CD4-positive, CD25-positive, alpha-beta regulatory T cell (primary cell): ENCODE measurements around the gene MCTP1. TPM values are rescaled to one million over a fixed set of nuclear protein-coding genes. Genes with fewer than 3 reads are reported as not detected.

ENCODE experiments used
- ATAC-seq, 2 donors: fragments of 150-1000 bp; cut with Tn5 transposase; one replicate each; pipeline ENCODE4 v1.10.0; 2021; ENCODE audit warnings: low read depth in 2 of 2, moderate number of reproducible peaks in 2 of 2, moderate library complexity in 1 of 2
- DNase-seq, 3 donors: peaks; one replicate each; pipeline versions ENCODE4 v3.0.0 to v3.0.0-alpha.2; 2012 to 2022; ENCODE audit warnings: mixed read lengths in 1 of 3
- H3K27ac ChIP-seq: one replicate; pipeline ENCODE4 v1.7.0; 2013; ENCODE audit warnings: mild to moderate bottlenecking, low read length; ENCODE audit not compliant: insufficient read depth, poor library complexity, severe bottlenecking
- H3K27me3 ChIP-seq: one replicate; pipeline ENCODE4 v1.7.0; 2013; ENCODE audit warnings: low read length; ENCODE audit not compliant: control insufficient read depth, insufficient read depth
- H3K36me3 ChIP-seq: one replicate; pipeline ENCODE4 v1.7.0; 2013; ENCODE audit warnings: mild to moderate bottlenecking, low read length, moderate library complexity; ENCODE audit not compliant: control insufficient read depth, insufficient read depth
- H3K4me1 ChIP-seq: 2 replicates; pipeline ENCODE4 v1.7.0; 2013; ENCODE audit warnings: mild to moderate bottlenecking, low read length; ENCODE audit not compliant: insufficient read depth, control insufficient read depth, poor library complexity, severe bottlenecking
- H3K4me3 ChIP-seq: one replicate; pipeline ENCODE4 v1.7.0; 2013; ENCODE audit warnings: low read depth, mild to moderate bottlenecking, low read length, moderate library complexity
- H3K9me3 ChIP-seq, 2 experiments: 1 replicate in 1 of 2; 2 replicates in 1 of 2; pipeline ENCODE4 v1.7.0; 2013; ENCODE audit warnings: low read length in 2 of 2, mild to moderate bottlenecking in 1 of 2, moderate library complexity in 1 of 2; ENCODE audit not compliant: control insufficient read depth in 2 of 2
- H3K27ac Mint-ChIP-seq, 3 donors: one replicate each; pipeline ENCODE4 v1.8.0; 2020 to 2022; ENCODE audit warnings: mild to moderate bottlenecking in 3 of 3, mixed read lengths in 3 of 3, moderate library complexity in 2 of 3
- H3K27me3 Mint-ChIP-seq: one replicate; pipeline ENCODE4 v1.8.0; 2022; ENCODE audit warnings: mild to moderate bottlenecking, mixed read lengths
- H3K36me3 Mint-ChIP-seq: one replicate; pipeline ENCODE4 v1.8.0; 2020; ENCODE audit warnings: mixed read lengths
- H3K4me1 Mint-ChIP-seq, 4 donors: one replicate each; pipeline ENCODE4 v1.8.0; 2020 to 2022; ENCODE audit warnings: mixed read lengths in 4 of 4, mild to moderate bottlenecking in 1 of 4
- H3K4me3 Mint-ChIP-seq, 4 donors: one replicate each; pipeline ENCODE4 v1.8.0; 2020 to 2022; ENCODE audit warnings: mild to moderate bottlenecking in 4 of 4, mixed read lengths in 4 of 4, moderate library complexity in 3 of 4
- H3K9me3 Mint-ChIP-seq, 7 donors: one replicate each; pipeline ENCODE4 v1.8.0; 2020 to 2022; ENCODE audit warnings: mixed read lengths in 7 of 7, mild to moderate bottlenecking in 3 of 7, moderate library complexity in 2 of 7
- polyA plus RNA-seq, 4 donors: library from polyadenylated mRNA; unstranded; fragments of 300-500 nt; fragmentation: Illumina TruSeq; gene quantifications; one replicate each; pipeline ENCODE4 v1.2.3, GENCODE V29; 2021
- total RNA-seq: library from RNA; stranded (reverse); gene quantifications from one replicate; pipeline ENCODE4 v1.2.3, GENCODE V29; 2022

The MCTP1 gene
- total RNA-seq = 2.9 TPM
- polyA plus RNA-seq = under 1 TPM; 0.24 to 0.83 (median 0.54) TPM

DNA sequence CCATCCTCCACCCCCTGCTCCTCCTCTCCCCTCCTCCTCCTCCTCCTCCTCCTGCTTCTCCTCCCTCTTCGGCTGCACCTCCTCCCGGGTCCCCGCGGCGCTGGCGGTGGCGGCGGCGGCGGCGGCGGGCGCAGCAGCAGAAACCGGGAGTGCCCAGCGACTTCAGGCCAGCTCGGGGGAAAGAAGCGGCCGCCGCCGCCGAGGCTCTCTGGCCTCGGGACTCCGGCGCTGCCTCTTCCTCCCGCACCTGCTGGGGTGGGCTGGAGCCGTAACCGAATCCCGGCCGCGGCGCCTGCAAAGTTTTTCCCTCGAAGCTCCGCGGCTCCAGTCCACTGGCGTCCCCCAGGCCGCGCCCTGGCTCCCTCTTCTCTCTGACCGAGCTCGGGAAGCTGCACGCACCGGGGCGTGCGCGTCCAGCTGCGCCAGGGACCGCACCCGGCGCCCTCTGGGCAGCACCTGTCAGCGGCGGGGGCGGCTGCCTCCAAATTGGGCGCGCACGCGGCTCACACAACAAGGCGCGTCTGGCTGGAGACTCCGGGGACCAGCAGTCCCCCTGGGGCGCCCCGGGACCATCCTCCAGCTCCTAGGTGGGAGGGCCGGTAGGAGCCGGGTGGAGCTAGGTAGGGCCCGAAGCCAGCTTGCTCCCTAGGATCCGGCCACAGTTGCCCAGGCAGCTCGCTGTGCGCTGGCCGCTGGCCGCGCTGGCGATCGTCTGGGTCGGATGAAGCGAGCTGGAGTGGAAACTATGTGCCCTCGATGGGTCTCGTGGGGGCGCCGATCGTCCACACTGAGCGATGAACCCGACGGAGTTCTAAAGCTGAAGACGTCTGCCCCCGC lies at the start of gene MCTP1:
Gene MCTP1 (minus strand): TSS at position 523 of the 837 bp plus-strand sequence.
- H3K4me1 ChIP-seq = peaks cover 13% of the 10 kb centered on the region
- peaks cover 41% of the 10 kb centered on the region for H3K27me3 ChIP-seq
- Mint-ChIP-seq H3K4me1 (peaks cover 0 to 11% (median 4%) of the 10 kb centered on the region in 4 donors), H3K4me3 (peak within 1 kb of the TSS in 3 of 4 donors; percentile 57 to 74 (median 70)), H3K27ac (no peak within 1 kb of the TSS), H3K36me3 (no peaks in the 10 kb centered on the region), H3K9me3 (peaks cover 0 to 3% (median 0%) of the 10 kb centered on the region in 7 donors), H3K27me3 (peaks cover 68% of the 10 kb centered on the region)
- no peaks in the 10 kb centered on the region for H3K9me3 ChIP-seq
- no peak within 1 kb of the TSS for H3K27ac ChIP-seq
- DNase-seq = peak in 1 of 3 donors; percentile 2
- ATAC-seq = no peak
- H3K4me3 ChIP-seq = no peak within 1 kb of the TSS
- H3K36me3 ChIP-seq = no peaks in the 10 kb centered on the region

DNA sequence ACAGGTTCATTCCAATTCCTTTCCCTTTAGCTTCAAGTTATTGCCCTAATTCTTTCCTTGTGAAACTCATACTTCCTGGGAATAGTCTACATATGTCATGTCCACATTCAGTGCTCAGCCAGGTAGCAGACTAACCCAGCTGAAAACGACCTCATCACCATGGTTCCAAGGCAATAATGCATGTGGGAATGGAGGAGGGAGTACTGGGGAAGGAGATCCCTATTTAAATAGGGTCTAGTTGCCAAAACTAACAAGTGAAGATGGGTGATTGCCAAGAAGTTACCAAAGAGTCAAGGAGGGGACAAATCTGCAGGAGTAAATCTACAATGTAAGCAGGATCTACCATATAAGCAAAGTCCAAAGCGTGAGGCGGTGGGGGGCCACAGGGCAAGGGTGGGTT lies 47.3 kb upstream of the MCTP1 start:
- peaks cover 0 to 6% (median 3%) of the 10 kb centered on the region in 7 donors for H3K9me3 Mint-ChIP-seq
- ATAC-seq = no peak

DNA sequence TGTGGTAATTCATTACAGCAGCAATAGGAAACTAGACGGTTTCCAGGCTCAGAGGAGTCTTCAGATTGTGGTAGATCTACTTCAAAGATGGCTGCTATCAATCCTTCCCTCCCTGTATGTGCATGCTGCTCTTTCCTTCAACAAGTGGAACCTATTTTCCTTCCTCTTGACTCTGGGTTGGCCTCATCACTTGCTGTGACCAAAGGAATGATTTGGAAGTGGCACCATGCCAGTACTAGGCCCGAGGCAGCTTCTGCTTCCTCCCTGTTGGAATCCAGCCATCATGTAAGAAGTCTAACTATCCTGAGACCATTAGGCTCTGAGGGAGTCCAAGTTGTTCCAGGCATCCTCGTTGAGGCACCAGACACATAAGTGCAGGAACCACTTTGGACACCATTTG lies 46.5 kb upstream of the MCTP1 start:
- no peak overlapping the region for H3K4me3 ChIP-seq
- no peak overlapping the region for H3K27ac ChIP-seq
- DNase-seq (no peak), ATAC-seq (no peak)
- Mint-ChIP-seq H3K27me3 (no peaks in the 10 kb centered on the region), H3K36me3 (peaks cover 4% of the 10 kb centered on the region), H3K9me3 (peaks cover 0 to 6% (median 3%) of the 10 kb centered on the region in 7 donors), H3K27ac (no peak overlapping the region), H3K4me1 (no peaks in the 10 kb centered on the region), H3K4me3 (no peak overlapping the region)
- H3K4me1 ChIP-seq = no peaks in the 10 kb centered on the region
- no peaks in the 10 kb centered on the region for H3K27me3 ChIP-seq
- no peaks in the 10 kb centered on the region for H3K36me3 ChIP-seq
- H3K9me3 ChIP-seq = no peaks in the 10 kb centered on the region

More for the DNA sequence above, 47.3 kb upstream of the MCTP1 start:
- H3K27me3 Mint-ChIP-seq = no peaks in the 10 kb centered on the region
- no peaks in the 10 kb centered on the region for H3K4me1 Mint-ChIP-seq
- H3K36me3 ChIP-seq = no peaks in the 10 kb centered on the region
- no peak overlapping the region for H3K27ac Mint-ChIP-seq
- no peak overlapping the region for H3K4me3 ChIP-seq
- no peak for DNase-seq
- H3K36me3 Mint-ChIP-seq = peaks cover 4% of the 10 kb centered on the region
- H3K4me1 ChIP-seq = no peaks in the 10 kb centered on the region
- no peaks in the 10 kb centered on the region for H3K9me3 ChIP-seq
- H3K27ac ChIP-seq = no peak overlapping the region
- H3K4me3 Mint-ChIP-seq = no peak overlapping the region
- H3K27me3 ChIP-seq = no peaks in the 10 kb centered on the region

DNA sequence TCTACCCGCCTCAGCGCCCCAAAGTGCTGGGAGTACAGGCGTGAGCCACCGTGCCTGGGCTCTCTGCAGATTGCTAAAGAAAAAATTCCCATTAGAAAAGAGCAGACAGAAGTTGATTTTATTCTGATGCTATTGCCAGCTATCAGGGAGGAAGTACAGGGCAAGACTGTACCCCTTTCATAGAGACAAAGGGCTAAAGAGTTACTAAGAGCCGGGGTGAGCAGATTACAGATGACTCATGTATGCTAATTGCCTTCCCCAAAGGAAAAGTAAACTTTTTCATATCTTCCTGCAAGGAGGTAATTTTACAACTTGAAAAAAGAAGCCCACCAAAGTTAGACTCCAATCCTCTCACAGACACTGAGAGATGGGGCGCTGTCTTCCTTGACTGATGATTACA lies 42.3 kb upstream of the MCTP1 start:
- peaks cover 4% of the 10 kb centered on the region for H3K36me3 Mint-ChIP-seq
- Histone ChIP-seq H3K4me3 (no peak overlapping the region), H3K4me1 (no peaks in the 10 kb centered on the region), H3K36me3 (no peaks in the 10 kb centered on the region), H3K9me3 (no peaks in the 10 kb centered on the region), H3K27ac (no peak overlapping the region), H3K27me3 (no peaks in the 10 kb centered on the region)
- peaks cover 0 to 6% (median 4%) of the 10 kb centered on the region in 7 donors for H3K9me3 Mint-ChIP-seq
- DNase-seq (no peak), ATAC-seq (no peak)
- H3K27ac Mint-ChIP-seq = no peak overlapping the region
- no peak overlapping the region for H3K4me3 Mint-ChIP-seq
- H3K27me3 Mint-ChIP-seq = no peaks in the 10 kb centered on the region
- H3K4me1 Mint-ChIP-seq = no peaks in the 10 kb centered on the region

DNA sequence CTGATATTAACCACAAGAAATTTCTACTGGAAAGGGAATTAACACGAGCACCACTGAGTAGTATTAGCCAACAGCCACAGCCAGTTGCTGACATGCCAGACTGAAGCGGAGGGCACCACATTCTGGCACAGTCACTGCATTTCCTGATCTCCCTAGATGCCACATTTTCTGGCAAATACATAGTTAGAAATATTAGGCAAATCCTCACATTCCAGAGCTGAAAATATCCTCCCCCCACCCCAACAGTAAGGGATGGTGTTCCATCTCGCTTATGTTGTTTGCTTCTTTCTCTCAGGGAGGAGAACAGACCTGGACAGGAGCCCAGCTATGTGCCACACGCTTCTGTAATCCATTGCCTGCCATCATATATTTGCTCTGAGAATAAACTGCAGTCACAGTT lies 32.8 kb upstream of the MCTP1 start:
- H3K4me3 Mint-ChIP-seq = no peak overlapping the region
- DNase-seq (no peak), ATAC-seq (no peak)
- no peaks in the 10 kb centered on the region for H3K27me3 Mint-ChIP-seq
- H3K27ac Mint-ChIP-seq = no peak overlapping the region
- Histone ChIP-seq H3K4me3 (no peak overlapping the region), H3K9me3 (no peaks in the 10 kb centered on the region), H3K27me3 (no peaks in the 10 kb centered on the region), H3K27ac (no peak overlapping the region), H3K4me1 (no peaks in the 10 kb centered on the region), H3K36me3 (no peaks in the 10 kb centered on the region)
- peaks cover 0 to 3% (median under 1%) of the 10 kb centered on the region in 7 donors for H3K9me3 Mint-ChIP-seq
- H3K4me1 Mint-ChIP-seq = no peaks in the 10 kb centered on the region
- H3K36me3 Mint-ChIP-seq = no peaks in the 10 kb centered on the region

DNA sequence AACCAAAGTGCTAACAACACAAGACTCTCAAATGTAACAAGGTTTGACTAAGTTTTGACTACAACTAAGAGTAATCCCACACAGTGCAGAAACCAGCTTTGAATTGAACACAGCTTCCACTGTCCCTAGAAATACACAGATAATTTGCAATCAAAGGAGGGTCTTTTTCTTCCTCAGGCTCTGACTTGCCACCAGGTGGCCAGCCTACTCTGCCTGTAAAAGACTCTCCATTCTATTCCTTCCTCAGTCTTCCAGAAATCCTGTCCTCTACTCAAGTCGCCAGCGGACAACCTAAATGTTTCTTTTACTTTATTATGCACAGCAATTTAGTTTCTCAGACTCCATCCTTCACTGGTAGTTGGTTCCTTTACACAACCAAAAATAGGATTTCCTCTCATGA lies 32.2 kb upstream of the MCTP1 start:
- Histone ChIP-seq H3K27me3 (no peaks in the 10 kb centered on the region), H3K36me3 (no peaks in the 10 kb centered on the region), H3K9me3 (no peaks in the 10 kb centered on the region), H3K27ac (no peak overlapping the region), H3K4me3 (no peak overlapping the region), H3K4me1 (no peaks in the 10 kb centered on the region)
- Mint-ChIP-seq H3K4me3 (no peak overlapping the region), H3K4me1 (no peaks in the 10 kb centered on the region), H3K9me3 (peaks cover 0 to 4% (median 1%) of the 10 kb centered on the region in 7 donors), H3K27ac (no peak overlapping the region), H3K36me3 (no peaks in the 10 kb centered on the region), H3K27me3 (no peaks in the 10 kb centered on the region)
- DNase-seq (no peak), ATAC-seq (no peak)

DNA sequence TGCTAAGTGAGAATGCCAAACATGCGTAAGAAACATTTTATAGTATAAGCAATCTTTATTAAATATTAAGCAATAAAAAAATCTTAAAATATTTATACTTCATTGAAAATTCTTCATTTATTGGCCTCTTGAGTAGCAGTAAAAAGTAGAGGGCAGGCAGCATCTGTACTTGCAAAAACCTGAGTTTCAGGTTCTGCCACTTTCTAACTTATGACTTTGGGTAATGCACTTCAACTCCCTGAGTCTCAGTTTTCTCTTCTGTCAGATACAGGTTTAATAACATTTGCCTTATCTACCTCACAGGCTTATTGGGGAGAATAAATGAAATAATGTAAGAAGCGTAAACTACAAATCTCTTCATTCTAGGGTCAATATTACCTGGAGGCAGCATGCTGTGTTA lies 19.8 kb upstream of the MCTP1 start:
- Mint-ChIP-seq H3K36me3 (no peaks in the 10 kb centered on the region), H3K4me3 (no peak overlapping the region), H3K27me3 (peaks cover 5% of the 10 kb centered on the region), H3K4me1 (no peaks in the 10 kb centered on the region), H3K9me3 (peaks cover 0 to 2% (median 0%) of the 10 kb centered on the region in 7 donors), H3K27ac (no peak overlapping the region)
- H3K4me1 ChIP-seq = no peaks in the 10 kb centered on the region
- no peaks in the 10 kb centered on the region for H3K27me3 ChIP-seq
- DNase-seq = no peak
- no peak for ATAC-seq
- no peak overlapping the region for H3K27ac ChIP-seq
- H3K4me3 ChIP-seq = no peak overlapping the region
- H3K9me3 ChIP-seq = no peaks in the 10 kb centered on the region
- no peaks in the 10 kb centered on the region for H3K36me3 ChIP-seq

DNA sequence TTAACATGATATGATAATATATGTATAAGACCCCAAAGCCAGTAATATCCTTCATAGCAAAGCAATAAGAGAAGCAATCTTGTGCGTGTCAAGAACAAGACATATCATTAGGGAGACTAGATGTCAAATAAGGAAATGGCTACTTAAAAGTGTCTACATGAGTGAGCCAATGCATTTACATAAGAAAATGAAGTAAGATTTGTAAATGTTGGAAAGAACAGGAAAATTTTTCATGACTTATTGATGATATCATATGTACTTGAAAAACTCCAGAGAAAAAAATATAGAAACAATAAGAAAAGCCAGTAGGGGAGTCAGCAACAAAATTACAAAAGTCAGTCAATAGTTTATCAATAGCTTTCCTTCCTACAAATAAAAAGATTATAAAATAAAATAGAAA lies 13.8 kb upstream of the MCTP1 start:
- Histone ChIP-seq H3K27ac (no peak overlapping the region), H3K27me3 (no peaks in the 10 kb centered on the region), H3K36me3 (no peaks in the 10 kb centered on the region), H3K4me1 (no peaks in the 10 kb centered on the region), H3K9me3 (no peaks in the 10 kb centered on the region), H3K4me3 (no peak overlapping the region)
- Mint-ChIP-seq H3K9me3 (peaks cover 0 to 2% (median 0%) of the 10 kb centered on the region in 7 donors), H3K4me3 (no peak overlapping the region), H3K27ac (no peak overlapping the region), H3K4me1 (no peaks in the 10 kb centered on the region), H3K36me3 (no peaks in the 10 kb centered on the region), H3K27me3 (peaks cover 9% of the 10 kb centered on the region)
- ATAC-seq (no peak), DNase-seq (no peak)
